ENCODE data around the gene FMN2. TPM values are rescaled to one million over a fixed set of nuclear protein-coding genes. Genes with fewer than 3 reads are reported as not detected.

The FMN2 gene
- polyA plus RNA-seq, 3 donors = not detected

- Mint-ChIP-seq H3K9me3 (peaks cover 0 to 9% (median 3%) of the 10 kb centered on the region in 7 donors), H3K27me3 (ENCODE audit: low read depth in 3 of 3) (peaks cover 2 to 5% (median 2%) of the 10 kb centered on the region in 3 donors), H3K36me3 (no peaks in the 10 kb centered on the region), H3K4me1 (no peaks in the 10 kb centered on the region), H3K27ac (no peak overlapping the region), H3K4me3 (no peak overlapping the region)
- intact Hi-C loops (cut with micrococcal nuclease) = no loop called here
- DNase-seq = no peak
- Histone ChIP-seq H3K27ac (ENCODE audit: low read depth in 1 of 2, low read length in 2 of 2) (no peak overlapping the region), H2AFZ (ENCODE audit: insufficient read depth, low read depth, low read length, poor library complexity, severe bottlenecking) (no peak overlapping the region), H3K4me2 (replicated peaks; ENCODE audit: extremely low read depth, low read length, poor library complexity, severe bottlenecking) (no peak overlapping the region), H3K36me3 (replicated peaks in 1 of 2; ENCODE audit: control insufficient read depth in 1 of 2, insufficient read depth in 2 of 2, low read length in 2 of 2) (no peaks in the 10 kb centered on the region), H3K79me2 (ENCODE audit: insufficient read depth, low read length) (no peaks in the 10 kb centered on the region), H3K9ac (ENCODE audit: insufficient read depth, low read length, poor library complexity, severe bottlenecking) (no peak overlapping the region), H3K9me3 (replicated peaks in 1 of 2; ENCODE audit: control insufficient read depth in 1 of 2, insufficient read depth in 1 of 2, low read length in 2 of 2) (peaks cover 0 to 7% of the 10 kb centered on the region in 2 donors), H3K4me1 (ENCODE audit: control insufficient read depth in 1 of 2, insufficient read depth in 2 of 2, low read length in 2 of 2) (no peaks in the 10 kb centered on the region), H4K20me1 (ENCODE audit: insufficient read depth, low read length) (no peaks in the 10 kb centered on the region), H3K4me3 (replicated peaks in 1 of 3; ENCODE audit: low read depth in 2 of 3, low read length in 3 of 3) (no peak overlapping the region), H3K27me3 (ENCODE audit: control insufficient read depth in 2 of 2, insufficient read depth in 2 of 2, low read length in 2 of 2) (no peaks in the 10 kb centered on the region)
- 76% methylated on average over 12 of the region's 20 CpGs for WGBS (ENCODE audit: insufficient coverage)
- TF ChIP-seq CTCF (IDR thresholded peaks at IDR 0.05) = no peak
Measured at GRCh38 chr1:240122639-240123613, 31.2 kb downstream of the FMN2 start.

- WGBS (ENCODE audit: insufficient coverage) = 100% methylated on average over 3 of the region's 6 CpGs
- H3K4me3 Mint-ChIP-seq = no peak overlapping the region
- Histone ChIP-seq H3K9me3 (replicated peaks in 1 of 2; ENCODE audit: control insufficient read depth in 1 of 2, insufficient read depth in 1 of 2, low read length in 2 of 2) (no peaks in the 10 kb centered on the region), H3K4me2 (replicated peaks; ENCODE audit: extremely low read depth, low read length, poor library complexity, severe bottlenecking) (no peak overlapping the region), H2AFZ (ENCODE audit: insufficient read depth, low read depth, low read length, poor library complexity, severe bottlenecking) (no peak overlapping the region), H4K20me1 (ENCODE audit: insufficient read depth, low read length) (no peaks in the 10 kb centered on the region), H3K79me2 (ENCODE audit: insufficient read depth, low read length) (no peaks in the 10 kb centered on the region), H3K27ac (ENCODE audit: low read depth in 1 of 2, low read length in 2 of 2) (no peak overlapping the region), H3K9ac (ENCODE audit: insufficient read depth, low read length, poor library complexity, severe bottlenecking) (no peak overlapping the region), H3K4me3 (replicated peaks in 1 of 3; ENCODE audit: low read depth in 2 of 3, low read length in 3 of 3) (no peak overlapping the region), H3K27me3 (ENCODE audit: control insufficient read depth in 2 of 2, insufficient read depth in 2 of 2, low read length in 2 of 2) (no peaks in the 10 kb centered on the region), H3K4me1 (ENCODE audit: control insufficient read depth in 1 of 2, insufficient read depth in 2 of 2, low read length in 2 of 2) (no peaks in the 10 kb centered on the region), H3K36me3 (replicated peaks in 1 of 2; ENCODE audit: control insufficient read depth in 1 of 2, insufficient read depth in 2 of 2, low read length in 2 of 2) (no peaks in the 10 kb centered on the region)
- H3K4me1 Mint-ChIP-seq = no peaks in the 10 kb centered on the region
- H3K27ac Mint-ChIP-seq = peak overlapping the region in 1 of 7 donors; percentile 21
- no peak for DNase-seq
- no peaks in the 10 kb centered on the region for H3K36me3 Mint-ChIP-seq
- peaks cover 0 to 6% (median 3%) of the 10 kb centered on the region in 7 donors for H3K9me3 Mint-ChIP-seq
- intact Hi-C loops (cut with micrococcal nuclease) = no loop called here
- no peak for TF ChIP-seq CTCF (IDR thresholded peaks at IDR 0.05)
- H3K27me3 Mint-ChIP-seq (ENCODE audit: low read depth in 3 of 3) = peaks cover 2 to 8% (median 5%) of the 10 kb centered on the region in 3 donors
Measured at GRCh38 chr1:240126821-240127220, 35.1 kb downstream of the FMN2 start.
